B cell (primary cell): ENCODE results near the gene GORAB. TPM values are rescaled to one million over a fixed set of nuclear protein-coding genes. Genes with fewer than 3 reads are reported as not detected.

ENCODE experiments used
- ATAC-seq: fragments of 200-7000 bp; cut with Tn5 transposase; one replicate; pipeline ENCODE4 v1.10.0; 2021; ENCODE audit warnings: low read depth, mild to moderate bottlenecking, moderate number of reproducible peaks, moderate library complexity
- CTCF ChIA-PET: fragments of 350-600 bp; sonication (Branson Sonifier 250); formaldehyde crosslinking; loops from one replicate; lab custom pipeline; 2021; ENCODE audit warnings: antibody characterized with exemption, inconsistent platforms; lab: Charles Lee
- POLR2A ChIA-PET: fragments of 350-600 bp; sonication (Branson Sonifier 250); formaldehyde crosslinking; loops from one replicate; lab custom pipeline; 2021; ENCODE audit warnings: antibody characterized with exemption; lab: Charles Lee
- DNase-seq: peaks from one replicate; pipeline ENCODE4 v3.0.0; 2013
- H2AFZ ChIP-seq: 2 replicates; pipeline ENCODE4 v1.6.1; 2012; ENCODE audit warnings: mild to moderate bottlenecking, low read depth, low read length; ENCODE audit not compliant: insufficient read depth, poor library complexity, severe bottlenecking
- H3K27ac ChIP-seq, 2 donors: 1 replicate in 1 of 2; 2 replicates in 1 of 2; pipeline ENCODE4 v1.5.1; 2012 to 2013; ENCODE audit warnings: low read length in 2 of 2, mild to moderate bottlenecking in 2 of 2, moderate library complexity in 1 of 2
- H3K27me3 ChIP-seq, 4 experiments: fragments of 200-600 bp in 1 of 4; sonication (generic) in 1 of 4; replicated peaks in 1 of 4; 1 replicate in 2 of 4; 2 replicates in 2 of 4; pipeline versions ENCODE4 v1.6.1 to v1.7.0; 2013 to 2016; ENCODE audit warnings: low read length in 3 of 4, mild to moderate bottlenecking in 2 of 4, mixed read lengths in 1 of 4, moderate library complexity in 1 of 4; ENCODE audit not compliant: insufficient read depth in 4 of 4, control insufficient read depth in 3 of 4; ENCODE audit errors: control extremely low read depth in 1 of 4
- H3K36me3 ChIP-seq, 2 experiments: replicated peaks in 1 of 2; 1 replicate in 1 of 2; 2 replicates in 1 of 2; pipeline versions ENCODE4 v1.6.1 to v1.7.1; 2013; ENCODE audit warnings: low read length in 1 of 2; ENCODE audit not compliant: insufficient read depth in 2 of 2, control insufficient read depth in 1 of 2; ENCODE audit errors: control extremely low read depth in 1 of 2, extremely low read depth in 1 of 2
- H3K4me1 ChIP-seq, 2 donors: fragments of 200-600 bp in 1 of 2; sonication (generic) in 1 of 2; 1 replicate in 1 of 2; 2 replicates in 1 of 2; pipeline versions ENCODE4 v1.5.1 to v1.6.1; 2013 to 2017; ENCODE audit warnings: low read length in 2 of 2; ENCODE audit not compliant: control insufficient read depth in 2 of 2, insufficient read depth in 2 of 2
- H3K4me2 ChIP-seq: replicated peaks from 2 replicates; pipeline ENCODE3; 2012; ENCODE audit warnings: mild to moderate bottlenecking, low read depth, low read length; ENCODE audit not compliant: poor library complexity, severe bottlenecking
- H3K4me3 ChIP-seq, 5 experiments: fragments of 200-600 bp in 1 of 5; sonication (generic) in 1 of 5; 1 replicate in 3 of 5; 2 replicates in 2 of 5; pipeline versions ENCODE4 v1.5.1 to v1.7.0; 2011 to 2016; ENCODE audit warnings: low read length in 4 of 5, mild to moderate bottlenecking in 4 of 5, low read depth in 2 of 5, control low read depth in 1 of 5, moderate library complexity in 1 of 5; ENCODE audit not compliant: insufficient read depth in 1 of 5; ENCODE audit errors: control extremely low read depth in 1 of 5, extremely low read depth in 1 of 5
- H3K79me2 ChIP-seq: fragments of 200-600 bp; sonication (generic); one replicate; pipeline ENCODE4 v1.6.0; 2016; ENCODE audit warnings: low read length; ENCODE audit not compliant: control insufficient read depth, insufficient read depth
- H3K9ac ChIP-seq: fragments of 200-600 bp; sonication (generic); 2 replicates; pipeline ENCODE4 v1.6.1; 2017; ENCODE audit warnings: mild to moderate bottlenecking, low read length, moderate library complexity
- H3K9me3 ChIP-seq, 3 donors: one replicate each; pipeline versions ENCODE4 v1.6.1 to v1.7.1; 2013; ENCODE audit warnings: low read length in 2 of 3; ENCODE audit not compliant: control insufficient read depth in 2 of 3, insufficient read depth in 1 of 3; ENCODE audit errors: control extremely low read depth in 1 of 3
- H4K20me1 ChIP-seq: 2 replicates; pipeline ENCODE4 v1.6.0; 2012; ENCODE audit warnings: mild to moderate bottlenecking, low read length; ENCODE audit not compliant: insufficient read depth, control insufficient read depth, poor library complexity, severe bottlenecking
- H3K27ac Mint-ChIP-seq: one replicate; pipeline ENCODE4 v1.8.0; 2021; ENCODE audit warnings: mixed read lengths
- H3K27me3 Mint-ChIP-seq: one replicate; pipeline ENCODE4 v1.8.0; 2021; ENCODE audit warnings: mixed read lengths
- H3K4me1 Mint-ChIP-seq: one replicate; pipeline ENCODE4 v1.8.0; 2021; ENCODE audit warnings: mixed read lengths
- H3K4me3 Mint-ChIP-seq: one replicate; pipeline ENCODE4 v1.8.0; 2021; ENCODE audit warnings: mixed read lengths
- H3K9me3 Mint-ChIP-seq: one replicate; pipeline ENCODE4 v1.8.0; 2022; ENCODE audit warnings: mixed read lengths; ENCODE audit not compliant: insufficient read depth
- CTCF ChIP-seq: fragments of 200-600 bp; IDR thresholded peaks from one replicate; pipeline ENCODE4 v1.8.0; 2022; ENCODE audit warnings: antibody characterized with exemption, mild to moderate bottlenecking
- EZH2 ChIP-seq: IDR thresholded peaks from 2 replicates; pipeline ENCODE4 v1.6.1; 2012; ENCODE audit warnings: borderline replicate concordance, low read depth, mild to moderate bottlenecking, moderate library complexity, low read length; ENCODE audit not compliant: insufficient read depth, poor library complexity, severe bottlenecking
- WGBS: methylation state at CpG from one replicate; pipeline ENCODE4 v1.1.5; 2013; ENCODE audit warnings: missing lambda C conversion rate; ENCODE audit not compliant: insufficient coverage; 5-methylcytosine and 5-hydroxymethylcytosine counted together
- intact Hi-C: fragments of 100-400 bp; cut with micrococcal nuclease; formaldehyde crosslinking; loops from one replicate; pipeline ENCODE4 v1.10.0; 2022
- polyA plus RNA-seq: library from polyadenylated mRNA; depleted of rRNA; stranded (reverse); fragments of >200 nt; gene quantifications from 2 replicates; pipeline ENCODE4 v1.2.3, GENCODE V29; 2012
- total RNA-seq, 2 donors: library from RNA; stranded (reverse); fragments of 120-200 nt in 1 of 2; gene quantifications; 1 replicate in 1 of 2; 2 replicates in 1 of 2; pipeline versions ENCODE4 v1.2.3 to v1.2.4, GENCODE V29; 2013 to 2022

Gene GORAB
- total and polyA plus RNA-seq, 2 donors (not counting 1 experiment from before 2014, with no cell fraction given), result 15.1 to 24.2 TPM

DNA sequence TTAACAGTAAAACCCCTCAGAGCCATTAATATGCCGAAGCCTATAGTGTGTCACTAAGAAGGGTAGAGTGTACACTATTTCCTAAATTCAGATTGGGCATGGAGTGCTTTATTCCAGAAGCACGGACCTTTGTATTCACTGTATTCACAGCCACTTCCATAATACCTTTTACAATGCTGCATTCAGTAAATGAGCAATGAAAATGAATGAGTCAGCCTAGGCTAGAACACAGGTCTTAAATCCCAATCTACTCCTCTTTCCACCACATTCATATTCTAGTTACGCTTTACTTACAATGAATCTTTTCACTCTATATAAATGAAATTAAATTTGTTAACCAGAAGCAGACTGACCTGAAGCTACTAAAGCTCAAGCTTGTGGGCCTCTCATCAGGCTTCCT, 13.0 kb upstream of the GORAB start:
- no peaks in the 10 kb centered on the region for H3K36me3 ChIP-seq
- POLR2A ChIA-PET, result no interaction called here
- Mint-ChIP-seq H3K27ac (no peak overlapping the region), H3K27me3 (peaks cover 33% of the 10 kb centered on the region), H3K9me3 (no peaks in the 10 kb centered on the region), H3K4me3 (no peak overlapping the region), H3K4me1 (no peaks in the 10 kb centered on the region)
- H3K4me3 ChIP-seq, result no peak overlapping the region
- H3K9me3 ChIP-seq, result no peaks in the 10 kb centered on the region
- intact Hi-C loops, result no loop called here
- no peak overlapping the region for H3K9ac ChIP-seq
- TF ChIP-seq CTCF (no peak), EZH2 (no peak)
- peaks cover 0 to 33% (median 6%) of the 10 kb centered on the region in 4 experiments for H3K27me3 ChIP-seq
- H3K4me1 ChIP-seq, result no peaks in the 10 kb centered on the region
- ATAC-seq, result no peak
- no peak overlapping the region for H3K4me2 ChIP-seq
- H3K27ac ChIP-seq, result no peak overlapping the region
- H3K79me2 ChIP-seq, result no peaks in the 10 kb centered on the region
- CTCF ChIA-PET, result no interaction called here
- H2AFZ ChIP-seq, result no peak overlapping the region
- WGBS, result no CpG with 5 or more reads among the region's 3 CpGs
- H4K20me1 ChIP-seq, result no peaks in the 10 kb centered on the region
- no peak for DNase-seq

- peaks cover 0 to 35% (median 6%) of the 10 kb centered on the region in 4 experiments for H3K27me3 ChIP-seq
- Mint-ChIP-seq H3K4me3 (no peak overlapping the region), H3K9me3 (no peaks in the 10 kb centered on the region), H3K4me1 (no peaks in the 10 kb centered on the region), H3K27ac (no peak overlapping the region), H3K27me3 (peaks cover 35% of the 10 kb centered on the region)
- no peak overlapping the region for H3K9ac ChIP-seq
- H3K4me1 ChIP-seq, result no peaks in the 10 kb centered on the region
- CTCF ChIA-PET, result no interaction called here
- H2AFZ ChIP-seq, result no peak overlapping the region
- no peak for DNase-seq
- H3K9me3 ChIP-seq, result no peaks in the 10 kb centered on the region
- no peak for TF ChIP-seq CTCF
- no peak for TF ChIP-seq EZH2
- intact Hi-C loops, result no loop called here
- H3K4me3 ChIP-seq, result no peak overlapping the region
- POLR2A ChIA-PET, result no interaction called here
- no peak overlapping the region for H3K27ac ChIP-seq
- no peaks in the 10 kb centered on the region for H3K79me2 ChIP-seq
- H4K20me1 ChIP-seq, result no peaks in the 10 kb centered on the region
- H3K4me2 ChIP-seq, result no peak overlapping the region
- no peak for ATAC-seq
- H3K36me3 ChIP-seq, result no peaks in the 10 kb centered on the region
These were observed 11.4 kb upstream of the GORAB start for GRCh38 chr1:170520601-170521000.
